Activated T-helper 2 cell treated with anti-CD3 and anti-CD28 coated beads, Interferon-gamma antibody, Interleukin-2, Interleukin-4, amounts not matched to agents 10 μg/mL and 5 μg/mL and 100 μg/mL, durations not matched to agents 14 hours and 24 hours and 36 hours (primary cell): Measurements from ENCODE around the gene NUP62. TPM values are rescaled to one million over a fixed set of nuclear protein-coding genes. Genes with fewer than 3 reads are reported as not detected.
"Not testable (repeated sequence)": the region's sequence is repeated elsewhere in the genome, so short reads cannot be mapped to it uniquely, and the experiment has no call there.

Source experiments
- DNase-seq: peaks from one replicate; pipeline ENCODE4 v3.0.0; 2021; ENCODE audit warnings: low spot score
- H3K27ac Mint-ChIP-seq: one replicate; pipeline ENCODE4 v1.8.0; 2021; ENCODE audit warnings: mixed read lengths
- H3K27me3 Mint-ChIP-seq: one replicate; pipeline ENCODE4 v1.8.0; 2021; ENCODE audit warnings: low read depth, mixed read lengths
- H3K36me3 Mint-ChIP-seq: one replicate; pipeline ENCODE4 v1.8.0; 2021; ENCODE audit warnings: low read depth, mixed read lengths
- H3K4me1 Mint-ChIP-seq: one replicate; pipeline ENCODE4 v1.8.0; 2021; ENCODE audit warnings: low read depth, mixed read lengths
- H3K4me3 Mint-ChIP-seq: one replicate; pipeline ENCODE4 v1.8.0; 2021; ENCODE audit warnings: low read depth, mild to moderate bottlenecking, moderate library complexity, mixed read lengths
- H3K9me3 Mint-ChIP-seq: one replicate; pipeline ENCODE4 v1.8.0; 2021; ENCODE audit warnings: mixed read lengths
- intact Hi-C: fragments of 100-400 bp; cut with micrococcal nuclease; formaldehyde crosslinking; loops from one replicate; pipeline ENCODE4 v1.15.1; 2023
- total RNA-seq: library from RNA; stranded (reverse); gene quantifications from 2 replicates; pipeline ENCODE4 v1.2.3, GENCODE V29; 2022

Gene NUP62
- total RNA-seq, 1 donor from 2014 or later: 170 TPM

DNA sequence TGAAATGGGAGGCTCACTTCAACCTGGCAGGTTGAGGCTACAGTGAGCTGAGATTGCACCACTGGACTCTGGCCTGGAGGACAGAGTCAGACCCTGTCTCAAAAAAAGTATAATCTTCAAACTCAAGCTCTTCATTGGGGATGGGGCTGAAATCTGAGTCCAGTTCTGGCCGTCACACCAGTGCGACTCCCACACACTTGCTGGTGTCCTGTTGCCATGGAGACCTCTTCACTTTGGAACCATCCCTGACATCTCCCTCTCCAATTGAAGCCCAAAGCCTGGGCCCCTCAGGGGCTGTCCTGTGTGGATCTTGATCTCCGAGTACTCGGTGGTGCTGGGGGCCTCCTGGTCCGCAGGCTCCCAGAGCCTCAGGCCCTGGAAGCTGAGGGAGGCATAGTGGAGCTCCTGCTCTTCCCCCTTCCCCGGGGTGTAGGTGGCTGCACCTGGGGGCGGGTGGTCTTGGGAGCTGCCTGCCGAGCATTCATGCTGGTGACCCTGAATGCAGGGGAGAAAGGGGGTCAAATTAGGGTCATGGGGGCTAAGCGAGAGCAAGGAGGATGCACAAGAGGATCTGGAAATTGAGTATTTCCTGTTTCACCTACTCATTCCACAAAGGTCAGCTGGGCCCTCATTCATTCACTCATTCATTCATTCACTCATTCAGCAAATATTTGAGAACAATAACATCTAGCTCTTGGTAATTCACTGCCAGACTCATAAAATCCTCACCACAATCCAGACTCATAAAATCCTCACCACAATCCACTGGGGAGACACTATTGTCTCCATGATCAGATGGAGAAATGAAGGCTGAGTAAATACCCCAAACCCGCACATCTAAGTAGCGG, 20.7 kb upstream of the NUP62 start:
- Mint-ChIP-seq H3K36me3 (no peaks in the 10 kb centered on the region), H3K4me3 (no peak overlapping the region), H3K9me3 (peaks cover 6% of the 10 kb centered on the region), H3K4me1 (peaks cover 6% of the 10 kb centered on the region), H3K27me3 (peaks cover 13% of the 10 kb centered on the region), H3K27ac (no peak overlapping the region)
- DNase-seq: no peak
- intact Hi-C loops: no loop called here

DNA sequence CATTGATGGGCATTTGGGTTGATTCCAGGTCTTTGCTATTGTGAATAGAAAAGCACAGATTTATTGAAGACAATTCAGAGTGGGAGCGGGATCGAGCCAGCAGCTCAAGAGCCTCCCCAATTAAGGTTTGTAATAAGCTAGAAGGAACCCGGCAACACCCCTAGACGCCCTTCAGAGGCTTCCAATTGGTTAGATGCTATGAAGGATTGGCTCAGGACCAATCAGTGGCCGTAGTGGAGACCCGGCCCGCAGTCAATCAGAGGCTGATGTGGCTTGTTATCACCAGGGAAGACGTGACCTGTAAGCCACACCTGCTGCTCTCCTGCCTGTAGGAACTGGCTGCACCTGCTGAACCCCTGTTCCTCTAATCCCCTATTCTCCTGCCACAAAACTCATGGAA, 17.1 kb upstream of the NUP62 start:
- Mint-ChIP-seq H3K4me3 (no peak overlapping the region), H3K27me3 (peaks cover 2% of the 10 kb centered on the region), H3K9me3 (peaks cover 6% of the 10 kb centered on the region), H3K36me3 (no peaks in the 10 kb centered on the region), H3K27ac (no peak overlapping the region), H3K4me1 (peaks cover 10% of the 10 kb centered on the region)
- DNase-seq: no peak
- intact Hi-C loops: no loop called here

DNA sequence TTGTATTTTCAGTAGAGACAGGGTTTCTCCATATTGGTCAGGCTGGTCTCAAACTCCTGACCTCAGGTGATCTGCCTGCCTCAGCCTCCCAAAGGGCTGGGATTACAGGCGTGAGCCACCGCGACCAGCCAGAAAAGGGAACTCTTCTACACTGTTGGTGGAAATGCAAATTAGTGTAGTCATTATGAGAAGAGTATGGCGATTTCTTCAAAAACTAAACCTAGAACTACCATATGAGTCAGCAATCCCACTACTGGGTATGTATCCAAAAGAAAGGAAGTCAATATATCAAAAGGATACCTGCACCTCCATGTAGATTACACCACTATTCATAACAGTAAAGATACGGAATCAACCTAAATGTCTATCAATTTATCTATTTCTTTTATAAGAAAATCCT, 15.3 kb upstream of the NUP62 start:
- H3K9me3 Mint-ChIP-seq, H3K36me3 Mint-ChIP-seq, DNase-seq, intact Hi-C loops, H3K27me3 Mint-ChIP-seq, H3K4me1 Mint-ChIP-seq, H3K27ac Mint-ChIP-seq, H3K4me3 Mint-ChIP-seq: not testable (repeated sequence)

DNA sequence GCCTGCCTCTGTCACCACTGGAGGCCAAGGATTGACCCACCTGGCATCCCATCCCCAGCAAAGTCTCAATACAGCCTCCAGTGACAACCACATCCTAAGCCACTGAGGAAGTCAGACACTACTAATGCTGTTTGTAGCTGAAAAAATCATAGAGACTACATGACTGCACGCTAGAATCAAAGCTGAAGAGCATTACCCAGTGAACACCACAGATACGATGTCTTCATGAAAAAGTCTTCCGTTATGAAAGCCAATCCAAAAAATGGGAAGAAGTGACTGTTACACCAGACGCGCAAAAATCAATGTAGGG, 11.1 kb upstream of the NUP62 start:
- intact Hi-C loops: no loop called here
- Mint-ChIP-seq H3K27ac (no peak overlapping the region), H3K4me1 (peaks cover 10% of the 10 kb centered on the region), H3K36me3 (no peaks in the 10 kb centered on the region), H3K9me3 (peaks cover 4% of the 10 kb centered on the region), H3K27me3 (peaks cover 2% of the 10 kb centered on the region), H3K4me3 (no peak overlapping the region)
- DNase-seq: no peak

DNA sequence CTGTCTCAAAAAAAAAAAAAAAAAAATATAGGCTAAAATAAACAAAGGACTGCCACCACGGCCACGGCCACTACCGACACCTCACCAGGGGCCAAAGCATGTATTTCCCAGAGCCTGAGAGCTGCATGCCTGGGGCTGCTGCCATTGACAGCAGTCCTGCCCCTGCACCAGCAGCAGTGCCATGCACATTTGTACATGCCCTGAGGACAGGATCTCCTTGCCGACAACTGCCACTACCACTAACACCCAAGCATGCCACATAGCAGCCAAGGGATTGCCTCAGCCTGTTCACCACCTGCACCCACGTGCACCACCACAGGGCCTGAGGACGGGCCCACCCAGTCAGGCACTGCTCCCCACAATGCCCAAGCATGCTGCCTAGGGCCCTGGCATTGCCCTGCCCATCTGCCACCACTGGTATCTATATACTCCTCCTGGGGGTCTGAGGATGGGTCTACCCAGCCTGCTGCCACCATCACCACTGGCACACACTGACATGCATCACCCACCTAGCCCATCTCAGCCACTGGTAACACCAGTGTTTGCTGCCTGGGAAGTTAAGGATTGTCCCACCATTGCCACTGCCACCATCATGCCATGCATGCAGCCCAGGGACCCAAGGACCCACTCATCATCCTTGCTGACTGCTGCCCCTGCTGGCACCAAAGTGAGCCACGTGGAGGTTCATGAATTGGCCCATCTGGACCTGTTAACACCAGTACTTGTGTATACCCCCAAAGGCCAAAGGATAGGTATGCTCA, 10.6 kb upstream of the NUP62 start:
- Mint-ChIP-seq H3K36me3 (no peaks in the 10 kb centered on the region), H3K27me3 (peaks cover 2% of the 10 kb centered on the region), H3K4me1 (peaks cover 10% of the 10 kb centered on the region), H3K27ac (no peak overlapping the region), H3K4me3 (no peak overlapping the region), H3K9me3 (no peaks in the 10 kb centered on the region)
- intact Hi-C loops: no loop called here
- DNase-seq: no peak

DNA sequence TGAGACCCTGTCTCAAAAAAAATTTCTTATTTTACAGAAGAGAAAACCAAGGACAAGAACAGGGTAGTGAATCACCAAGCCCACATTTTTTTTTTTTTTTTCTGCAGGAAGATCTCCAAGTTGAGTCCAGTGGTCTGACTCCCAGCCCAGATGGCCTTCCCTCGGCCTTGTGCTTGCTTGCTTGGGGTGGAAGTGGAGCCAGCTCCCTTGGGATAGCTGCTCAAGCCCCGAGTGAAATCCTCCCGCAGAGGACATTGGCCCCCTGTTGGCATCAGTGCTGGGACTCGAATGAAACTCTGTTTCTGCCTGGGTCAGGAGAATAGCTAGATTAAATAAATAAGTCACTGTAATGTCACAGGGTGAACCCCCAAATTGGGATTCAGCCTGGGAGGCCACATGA, 9.4 kb upstream of the NUP62 start:
- peaks cover 6% of the 10 kb centered on the region for H3K4me1 Mint-ChIP-seq
- intact Hi-C loops: no loop called here
- H3K9me3 Mint-ChIP-seq: no peaks in the 10 kb centered on the region
- peaks cover 2% of the 10 kb centered on the region for H3K36me3 Mint-ChIP-seq
- no peak overlapping the region for H3K4me3 Mint-ChIP-seq
- H3K27me3 Mint-ChIP-seq: peaks cover 2% of the 10 kb centered on the region
- H3K27ac Mint-ChIP-seq: no peak overlapping the region
- DNase-seq: no peak

DNA sequence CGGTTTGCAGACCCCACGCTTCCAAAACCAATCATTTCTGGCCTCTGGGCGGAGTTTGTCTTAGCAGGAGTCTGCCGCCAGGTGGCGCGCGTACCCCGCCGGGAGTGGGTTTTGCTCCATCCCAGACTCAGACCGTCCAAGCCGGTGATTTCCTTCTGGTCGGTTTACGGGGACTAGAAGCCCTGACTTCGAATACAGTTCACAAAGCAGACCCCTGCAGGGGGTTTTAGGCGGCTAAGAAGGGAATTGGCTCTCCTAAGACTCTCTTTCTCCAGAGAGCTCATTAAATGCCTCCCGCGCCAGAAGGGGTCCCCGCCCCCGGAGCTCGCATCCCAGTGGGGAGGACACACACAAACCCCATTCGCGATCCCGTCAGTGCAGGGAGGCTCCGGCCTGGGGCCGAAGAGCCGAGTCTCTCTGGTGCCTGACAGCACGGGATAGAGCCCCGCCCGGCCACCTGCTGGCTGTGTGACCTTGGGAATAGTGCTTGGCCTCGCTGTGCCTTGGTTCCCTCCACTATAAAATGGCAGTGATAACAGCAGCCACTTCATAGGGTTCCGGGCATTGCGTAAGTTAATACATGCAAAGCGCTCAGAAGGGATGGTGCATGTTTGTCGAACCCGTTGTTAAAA, 8.6 kb upstream of the NUP62 start:
- Mint-ChIP-seq H3K4me1 (peaks cover 4% of the 10 kb centered on the region), H3K27me3 (no peaks in the 10 kb centered on the region), H3K4me3 (no peak overlapping the region), H3K27ac (no peak overlapping the region), H3K36me3 (peaks cover 10% of the 10 kb centered on the region), H3K9me3 (no peaks in the 10 kb centered on the region)
- intact Hi-C loops: loop anchor here (1.0 kb wide), 1 partner anchor 45 kb away; no protein-coding TSS in a partner anchor
- peak; percentile 64 for DNase-seq

DNA sequence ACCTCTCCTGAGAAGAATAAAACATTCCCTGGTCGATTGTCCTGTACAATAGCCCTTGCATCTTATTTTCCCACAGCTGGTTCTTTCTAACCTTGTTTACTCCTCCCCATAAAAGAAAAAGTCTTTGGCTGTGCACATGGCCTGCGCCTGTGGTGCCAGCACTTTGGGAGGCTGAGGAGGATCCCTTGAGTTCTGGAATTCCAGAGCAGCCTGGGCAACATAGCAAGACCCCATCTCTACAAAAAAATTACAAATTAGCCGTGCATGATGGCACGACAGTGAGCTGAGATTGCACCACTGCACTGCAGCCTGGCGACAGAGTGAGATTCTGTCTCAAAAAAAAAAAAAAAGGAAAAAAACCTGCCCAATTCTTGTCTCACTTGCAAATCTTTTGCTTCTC, 7.2 kb upstream of the NUP62 start:
- peaks cover 9% of the 10 kb centered on the region for H3K4me1 Mint-ChIP-seq
- DNase-seq: no peak
- peaks cover 20% of the 10 kb centered on the region for H3K36me3 Mint-ChIP-seq
- H3K27me3 Mint-ChIP-seq: no peaks in the 10 kb centered on the region
- intact Hi-C loops: no loop called here
- no peak overlapping the region for H3K27ac Mint-ChIP-seq
- H3K9me3 Mint-ChIP-seq: no peaks in the 10 kb centered on the region
- H3K4me3 Mint-ChIP-seq: no peak overlapping the region

DNA sequence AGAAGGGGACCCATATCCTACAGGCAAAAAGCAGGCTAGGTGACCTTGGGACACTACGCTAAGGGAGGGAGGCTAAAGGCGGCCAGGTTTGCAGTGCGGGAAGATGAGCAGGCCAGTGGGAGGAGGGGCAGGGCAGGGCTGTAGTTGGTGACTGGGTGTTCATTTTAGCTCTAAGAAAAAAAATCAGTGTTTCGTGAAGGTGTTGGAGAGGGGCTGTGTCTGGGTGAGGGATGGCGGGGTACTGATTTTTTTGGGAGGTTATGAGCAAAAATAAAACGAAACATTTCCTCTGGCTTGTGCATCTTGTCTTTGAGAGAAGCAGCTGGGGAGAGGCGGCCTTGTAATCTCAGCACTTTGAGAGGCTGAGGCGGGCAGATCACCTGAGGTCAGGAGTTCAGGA, 4.3 kb upstream of the NUP62 start:
- H3K27ac Mint-ChIP-seq: no peak overlapping the region
- peaks cover 19% of the 10 kb centered on the region for H3K4me1 Mint-ChIP-seq
- no peak overlapping the region for H3K4me3 Mint-ChIP-seq
- intact Hi-C loops: no loop called here
- no peaks in the 10 kb centered on the region for H3K9me3 Mint-ChIP-seq
- peaks cover 42% of the 10 kb centered on the region for H3K36me3 Mint-ChIP-seq
- H3K27me3 Mint-ChIP-seq: no peaks in the 10 kb centered on the region
- no peak for DNase-seq

DNA sequence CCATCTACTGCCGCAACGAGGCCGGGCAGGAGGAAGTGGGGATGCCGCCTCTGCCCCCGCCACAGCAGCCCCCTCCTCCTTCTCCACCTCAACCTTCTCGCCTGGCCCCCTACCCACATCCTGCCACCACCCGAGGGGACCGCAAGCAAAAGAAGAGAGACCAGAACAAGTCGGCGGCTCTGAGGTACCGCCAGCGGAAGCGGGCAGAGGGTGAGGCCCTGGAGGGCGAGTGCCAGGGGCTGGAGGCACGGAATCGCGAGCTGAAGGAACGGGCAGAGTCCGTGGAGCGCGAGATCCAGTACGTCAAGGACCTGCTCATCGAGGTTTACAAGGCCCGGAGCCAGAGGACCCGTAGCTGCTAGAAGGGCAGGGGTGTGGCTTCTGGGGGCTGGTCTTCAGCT, 3.4 kb upstream of the NUP62 start:
- Mint-ChIP-seq H3K4me3 (no peak overlapping the region), H3K27me3 (no peaks in the 10 kb centered on the region), H3K27ac (peak overlapping the region; percentile 4), H3K9me3 (no peaks in the 10 kb centered on the region), H3K36me3 (peaks cover 48% of the 10 kb centered on the region), H3K4me1 (peaks cover 21% of the 10 kb centered on the region)
- intact Hi-C loops: no loop called here
- peak; percentile 37 for DNase-seq

DNA sequence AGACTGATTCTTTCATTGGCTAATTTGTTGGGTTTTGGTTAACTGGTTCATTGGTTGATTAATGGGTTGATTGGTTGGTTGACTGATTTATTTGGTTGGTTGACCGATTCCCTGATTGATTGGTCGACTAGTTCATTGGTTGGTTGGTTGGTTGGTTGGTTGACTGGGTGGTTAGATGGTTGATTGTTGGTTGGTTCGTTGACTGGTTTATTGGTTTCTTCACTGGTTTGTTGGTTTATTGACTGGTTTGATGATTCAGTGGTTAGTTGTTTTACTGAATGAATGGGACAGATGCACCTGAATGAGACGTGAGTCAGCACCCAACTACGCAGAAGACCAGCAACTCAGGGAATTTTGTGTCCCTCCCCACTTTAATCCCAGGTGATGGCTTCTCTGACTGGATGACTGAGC, 2.7 kb upstream of the NUP62 start:
- H3K9me3 Mint-ChIP-seq: no peaks in the 10 kb centered on the region
- peaks cover 55% of the 10 kb centered on the region for H3K36me3 Mint-ChIP-seq
- no peaks in the 10 kb centered on the region for H3K27me3 Mint-ChIP-seq
- peaks cover 28% of the 10 kb centered on the region for H3K4me1 Mint-ChIP-seq
- intact Hi-C loops: no loop called here
- no peak for DNase-seq
- no peak overlapping the region for H3K27ac Mint-ChIP-seq
- H3K4me3 Mint-ChIP-seq: peak overlapping the region; percentile 10

DNA sequence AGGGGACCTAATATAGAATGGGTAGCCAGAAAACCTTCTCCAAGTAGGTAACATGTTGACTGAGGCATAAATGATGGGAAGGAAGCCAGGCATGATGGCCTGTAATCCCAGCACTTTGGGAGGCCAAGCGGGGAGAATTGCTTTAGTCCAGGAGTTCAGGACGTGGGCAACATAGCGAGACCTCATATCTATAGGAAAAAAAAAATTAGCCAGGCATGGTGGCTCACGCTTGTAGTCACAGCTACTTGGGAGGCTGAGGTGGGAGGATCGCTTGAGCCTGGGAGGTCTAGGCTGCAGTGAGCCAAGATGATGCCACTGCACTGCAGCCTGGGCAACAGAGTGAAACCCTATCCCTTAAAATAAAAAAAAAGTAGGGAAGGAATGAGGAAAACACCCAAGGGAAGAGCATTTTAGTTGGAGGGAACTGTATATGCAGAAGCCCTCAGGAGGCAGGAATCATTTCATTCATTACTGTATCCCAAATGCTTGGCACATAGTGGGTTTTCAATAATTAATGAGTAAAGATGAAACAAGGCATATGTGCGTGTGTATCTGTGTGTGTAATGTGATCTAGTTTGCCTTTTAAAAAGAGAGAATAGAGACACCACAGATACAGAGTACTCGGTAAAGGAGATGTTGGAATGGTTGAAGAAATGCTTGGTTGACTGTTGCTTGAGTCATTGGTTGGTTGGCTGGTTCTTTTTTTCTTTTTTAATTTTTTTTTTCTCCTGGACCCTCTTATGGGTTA, 2.2 kb upstream of the NUP62 start:
- peak overlapping the region; percentile 5 for H3K4me3 Mint-ChIP-seq
- no peaks in the 10 kb centered on the region for H3K9me3 Mint-ChIP-seq
- H3K36me3 Mint-ChIP-seq: peaks cover 59% of the 10 kb centered on the region
- intact Hi-C loops: no loop called here
- no peak for DNase-seq
- no peak overlapping the region for H3K27ac Mint-ChIP-seq
- no peaks in the 10 kb centered on the region for H3K27me3 Mint-ChIP-seq
- peaks cover 29% of the 10 kb centered on the region for H3K4me1 Mint-ChIP-seq
